CD4-positive, CD25-positive, alpha-beta regulatory T cell (primary cell): ENCODE results near the gene ATR. TPM values are rescaled to one million over a fixed set of nuclear protein-coding genes. Genes with fewer than 3 reads are reported as not detected.
"Not testable (repeated sequence)": the region's sequence is repeated elsewhere in the genome, so short reads cannot be mapped to it uniquely, and the experiment has no call there.

Experiments used
- ATAC-seq, 2 donors: fragments of 150-1000 bp; cut with Tn5 transposase; one replicate each; pipeline ENCODE4 v1.10.0; 2021; ENCODE audit warnings: low read depth in 2 of 2, moderate number of reproducible peaks in 2 of 2, moderate library complexity in 1 of 2
- DNase-seq, 3 donors: peaks; one replicate each; pipeline versions ENCODE4 v3.0.0 to v3.0.0-alpha.2; 2012 to 2022; ENCODE audit warnings: mixed read lengths in 1 of 3
- H3K27ac ChIP-seq: one replicate; pipeline ENCODE4 v1.7.0; 2013; ENCODE audit warnings: mild to moderate bottlenecking, low read length; ENCODE audit not compliant: insufficient read depth, poor library complexity, severe bottlenecking
- H3K27me3 ChIP-seq: one replicate; pipeline ENCODE4 v1.7.0; 2013; ENCODE audit warnings: low read length; ENCODE audit not compliant: control insufficient read depth, insufficient read depth
- H3K36me3 ChIP-seq: one replicate; pipeline ENCODE4 v1.7.0; 2013; ENCODE audit warnings: mild to moderate bottlenecking, low read length, moderate library complexity; ENCODE audit not compliant: control insufficient read depth, insufficient read depth
- H3K4me1 ChIP-seq: 2 replicates; pipeline ENCODE4 v1.7.0; 2013; ENCODE audit warnings: mild to moderate bottlenecking, low read length; ENCODE audit not compliant: insufficient read depth, control insufficient read depth, poor library complexity, severe bottlenecking
- H3K4me3 ChIP-seq: one replicate; pipeline ENCODE4 v1.7.0; 2013; ENCODE audit warnings: low read depth, mild to moderate bottlenecking, low read length, moderate library complexity
- H3K9me3 ChIP-seq, 2 experiments: 1 replicate in 1 of 2; 2 replicates in 1 of 2; pipeline ENCODE4 v1.7.0; 2013; ENCODE audit warnings: low read length in 2 of 2, mild to moderate bottlenecking in 1 of 2, moderate library complexity in 1 of 2; ENCODE audit not compliant: control insufficient read depth in 2 of 2
- H3K27ac Mint-ChIP-seq, 3 donors: one replicate each; pipeline ENCODE4 v1.8.0; 2020 to 2022; ENCODE audit warnings: mild to moderate bottlenecking in 3 of 3, mixed read lengths in 3 of 3, moderate library complexity in 2 of 3
- H3K27me3 Mint-ChIP-seq: one replicate; pipeline ENCODE4 v1.8.0; 2022; ENCODE audit warnings: mild to moderate bottlenecking, mixed read lengths
- H3K36me3 Mint-ChIP-seq: one replicate; pipeline ENCODE4 v1.8.0; 2020; ENCODE audit warnings: mixed read lengths
- H3K4me1 Mint-ChIP-seq, 4 donors: one replicate each; pipeline ENCODE4 v1.8.0; 2020 to 2022; ENCODE audit warnings: mixed read lengths in 4 of 4, mild to moderate bottlenecking in 1 of 4
- H3K4me3 Mint-ChIP-seq, 4 donors: one replicate each; pipeline ENCODE4 v1.8.0; 2020 to 2022; ENCODE audit warnings: mild to moderate bottlenecking in 4 of 4, mixed read lengths in 4 of 4, moderate library complexity in 3 of 4
- H3K9me3 Mint-ChIP-seq, 7 donors: one replicate each; pipeline ENCODE4 v1.8.0; 2020 to 2022; ENCODE audit warnings: mixed read lengths in 7 of 7, mild to moderate bottlenecking in 3 of 7, moderate library complexity in 2 of 7
- polyA plus RNA-seq, 4 donors: library from polyadenylated mRNA; unstranded; fragments of 300-500 nt; fragmentation: Illumina TruSeq; gene quantifications; one replicate each; pipeline ENCODE4 v1.2.3, GENCODE V29; 2021
- total RNA-seq: library from RNA; stranded (reverse); gene quantifications from one replicate; pipeline ENCODE4 v1.2.3, GENCODE V29; 2022

ATR gene
- total and polyA plus RNA-seq, 5 donors from 2014 or later = 9.7 to 38.3 (median 13.6) TPM

DNA sequence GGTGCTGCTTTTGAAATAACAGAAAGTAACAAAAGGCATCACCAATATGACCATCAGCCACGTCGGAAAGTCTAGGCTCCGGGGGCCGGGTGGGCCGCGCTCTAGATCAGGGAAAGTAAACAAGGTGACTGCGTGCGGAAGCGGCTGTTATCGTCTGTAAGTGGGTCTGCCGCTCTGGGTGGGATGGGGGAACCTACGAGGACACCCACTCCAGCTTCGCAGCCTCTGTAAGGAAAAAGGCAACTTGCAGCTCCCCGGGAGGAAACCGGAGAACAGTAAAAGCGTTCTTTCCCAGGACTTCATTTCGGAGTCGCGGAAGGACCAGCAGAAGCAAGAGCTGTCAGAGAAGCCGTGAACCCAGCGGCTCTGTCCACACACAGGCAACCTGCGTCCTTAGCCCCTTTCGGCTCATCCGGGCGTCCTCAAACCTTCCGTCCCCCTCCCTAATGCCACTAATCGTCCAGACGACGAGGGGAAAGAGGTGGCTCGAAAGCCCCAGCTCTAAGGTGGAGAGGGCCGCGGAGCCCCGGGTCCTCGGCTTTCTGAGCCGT, 131.2 kb downstream of the ATR start:
- Histone ChIP-seq H3K4me1 (peaks cover 42% of the 10 kb centered on the region), H3K27me3 (no peaks in the 10 kb centered on the region), H3K4me3 (peak overlapping the region; percentile 99), H3K36me3 (peaks cover 16% of the 10 kb centered on the region), H3K9me3 (no peaks in the 10 kb centered on the region), H3K27ac (peak overlapping the region; percentile 98)
- Mint-ChIP-seq H3K36me3 (peaks cover 12% of the 10 kb centered on the region), H3K9me3 (no peaks in the 10 kb centered on the region), H3K27me3 (no peaks in the 10 kb centered on the region), H3K4me3 (peak overlapping the region; percentile 92 to 99 (median 99)), H3K4me1 (peaks cover 35 to 57% (median 48%) of the 10 kb centered on the region in 4 donors), H3K27ac (peak overlapping the region; percentile 98 to 100 (median 100))
- DNase-seq = peak; percentile 30 to 67 (median 53)
- ATAC-seq = peak; percentile 5 to 15

GRCh38 chr3:142445816-142446254, 132.7 kb downstream of the ATR start:
- Histone ChIP-seq H3K4me1 (peaks cover 42% of the 10 kb centered on the region), H3K27ac (peak overlapping the region; percentile 98), H3K4me3 (peak overlapping the region; percentile 99), H3K27me3 (no peaks in the 10 kb centered on the region), H3K9me3 (no peaks in the 10 kb centered on the region), H3K36me3 (peaks cover 7% of the 10 kb centered on the region)
- H3K36me3 Mint-ChIP-seq = peaks cover 12% of the 10 kb centered on the region
- no peaks in the 10 kb centered on the region for H3K9me3 Mint-ChIP-seq
- DNase-seq (peak in 2 of 3 donors; percentile 15 to 71), ATAC-seq (peak in 1 of 2 donors; percentile 11)
- H3K27me3 Mint-ChIP-seq = no peaks in the 10 kb centered on the region
- peak overlapping the region; percentile 97 to 100 (median 100) for H3K27ac Mint-ChIP-seq
- peaks cover 41 to 72% (median 58%) of the 10 kb centered on the region in 4 donors for H3K4me1 Mint-ChIP-seq
- peak overlapping the region; percentile 92 to 99 (median 99) for H3K4me3 Mint-ChIP-seq

DNA sequence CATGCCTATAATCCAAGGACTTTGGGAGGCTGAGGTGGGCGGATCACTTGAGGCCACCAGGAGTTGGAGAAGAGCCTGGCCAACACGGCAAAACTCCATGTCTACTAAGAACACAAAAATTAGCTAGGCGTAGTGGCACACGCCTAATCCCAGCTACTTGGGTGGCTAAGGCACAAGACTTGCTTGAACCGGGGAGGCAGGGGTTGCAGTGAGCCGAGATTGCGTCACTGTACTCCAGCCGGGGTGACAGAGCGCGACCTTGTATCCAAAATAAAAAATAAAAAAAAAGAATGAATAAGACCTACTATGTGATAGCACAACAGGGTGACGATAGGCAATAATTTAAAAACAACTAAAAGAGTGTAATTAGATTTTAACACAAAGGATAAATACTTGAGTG, 134.2 kb downstream of the ATR start:
- H3K27me3 Mint-ChIP-seq = no peaks in the 10 kb centered on the region
- H3K36me3 Mint-ChIP-seq = peaks cover 8% of the 10 kb centered on the region
- peak overlapping the region; percentile 99 for H3K4me3 ChIP-seq
- peak overlapping the region in 1 of 3 donors; percentile 64 for H3K27ac Mint-ChIP-seq
- no peaks in the 10 kb centered on the region for H3K36me3 ChIP-seq
- peaks cover 43 to 83% (median 63%) of the 10 kb centered on the region in 4 donors for H3K4me1 Mint-ChIP-seq
- no peaks in the 10 kb centered on the region for H3K9me3 ChIP-seq
- H3K4me1 ChIP-seq = peaks cover 42% of the 10 kb centered on the region
- ATAC-seq = no peak
- peak overlapping the region; percentile 2 for H3K27ac ChIP-seq
- no peaks in the 10 kb centered on the region for H3K9me3 Mint-ChIP-seq
- peak overlapping the region in 3 of 4 donors; percentile 42 to 82 (median 76) for H3K4me3 Mint-ChIP-seq
- no peaks in the 10 kb centered on the region for H3K27me3 ChIP-seq
- no peak for DNase-seq

DNA sequence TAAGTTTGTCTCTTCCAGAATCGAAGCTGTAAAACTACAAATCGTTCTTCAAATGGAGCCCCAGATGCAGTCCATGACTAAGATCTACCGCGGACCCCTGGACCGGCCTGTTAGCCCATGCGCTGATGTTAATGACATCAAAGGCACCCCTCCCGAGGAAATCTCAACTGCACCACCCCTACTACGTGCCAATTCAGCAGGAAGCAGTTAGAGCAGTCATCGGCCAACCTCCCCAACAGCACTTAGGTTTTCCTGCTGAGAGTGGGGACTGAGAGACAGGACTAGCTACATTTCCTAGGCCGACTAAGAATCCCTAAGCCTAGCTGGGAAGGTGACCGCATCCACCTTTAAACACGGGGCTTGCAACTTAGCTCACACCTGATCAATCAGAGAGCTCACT, 135.5 kb downstream of the ATR start:
- not testable (repeated sequence) for ATAC-seq, DNase-seq, H3K27me3 ChIP-seq, H3K27ac ChIP-seq, H3K4me3 ChIP-seq, H3K27ac Mint-ChIP-seq, H3K9me3 ChIP-seq, H3K9me3 Mint-ChIP-seq, H3K36me3 ChIP-seq, H3K27me3 Mint-ChIP-seq
- peaks cover 11% of the 10 kb centered on the region for H3K36me3 Mint-ChIP-seq
- peaks cover 50 to 88% (median 67%) of the 10 kb centered on the region in 4 donors for H3K4me1 Mint-ChIP-seq
- H3K4me1 ChIP-seq = peaks cover 36% of the 10 kb centered on the region
- peak overlapping the region in 2 of 4 donors; percentile 7 to 41 for H3K4me3 Mint-ChIP-seq

GRCh38 chr3:142439499-142440220, 138.9 kb downstream of the ATR start:
- not testable (repeated sequence) for H3K9me3 ChIP-seq, DNase-seq, H3K36me3 Mint-ChIP-seq, ATAC-seq, H3K27me3 Mint-ChIP-seq, H3K4me3 Mint-ChIP-seq, H3K27ac ChIP-seq, H3K36me3 ChIP-seq, H3K27me3 ChIP-seq, H3K4me3 ChIP-seq, H3K9me3 Mint-ChIP-seq
- Mint-ChIP-seq H3K27ac (peak overlapping the region in 1 of 3 donors; percentile 16), H3K4me1 (peaks cover 38 to 75% (median 58%) of the 10 kb centered on the region in 4 donors)
- peaks cover 17% of the 10 kb centered on the region for H3K4me1 ChIP-seq

GRCh38 chr3:142438096-142438495, 140.4 kb downstream of the ATR start:
- H3K27ac Mint-ChIP-seq, H3K27me3 ChIP-seq: not testable (repeated sequence)
- H3K4me3 Mint-ChIP-seq = peak overlapping the region in 1 of 4 donors; percentile 11

GRCh38 chr3:142436951-142437585, 141.5 kb downstream of the ATR start:
- H3K9me3 ChIP-seq = no peaks in the 10 kb centered on the region
- DNase-seq (no peak), ATAC-seq (no peak)
- Mint-ChIP-seq H3K9me3 (no peaks in the 10 kb centered on the region), H3K27me3 (no peaks in the 10 kb centered on the region), H3K27ac (peak overlapping the region in 2 of 3 donors; percentile 2 to 18), H3K4me1 (peaks cover 37 to 61% (median 50%) of the 10 kb centered on the region in 4 donors), H3K4me3 (peak overlapping the region in 3 of 4 donors; percentile 3), H3K36me3 (peaks cover 8% of the 10 kb centered on the region)
- no peak overlapping the region for H3K4me3 ChIP-seq
- no peaks in the 10 kb centered on the region for H3K27me3 ChIP-seq
- H3K36me3 ChIP-seq = peaks cover 18% of the 10 kb centered on the region
- peaks cover 7% of the 10 kb centered on the region for H3K4me1 ChIP-seq
- H3K27ac ChIP-seq = no peak overlapping the region

More at GRCh38 chr3:142438096-142438495, 140.4 kb downstream of the ATR start:
- H3K9me3 Mint-ChIP-seq, H3K9me3 ChIP-seq, H3K27me3 Mint-ChIP-seq, H3K36me3 Mint-ChIP-seq, ATAC-seq, H3K4me3 ChIP-seq, DNase-seq, H3K27ac ChIP-seq, H3K4me1 ChIP-seq: not testable (repeated sequence)
- peaks cover 12% of the 10 kb centered on the region for H3K36me3 ChIP-seq
- H3K4me1 Mint-ChIP-seq = peaks cover 35 to 65% (median 51%) of the 10 kb centered on the region in 4 donors
